ENCODE measurements around the gene CISD1.
"Not testable (repeated sequence)": the region's sequence is repeated elsewhere in the genome, so short reads cannot be mapped to it uniquely, and the experiment has no call there.

CISD1 gene
- 5.1 to 12.7 reads per million in 2 donors for total RNA-seq

DNA sequence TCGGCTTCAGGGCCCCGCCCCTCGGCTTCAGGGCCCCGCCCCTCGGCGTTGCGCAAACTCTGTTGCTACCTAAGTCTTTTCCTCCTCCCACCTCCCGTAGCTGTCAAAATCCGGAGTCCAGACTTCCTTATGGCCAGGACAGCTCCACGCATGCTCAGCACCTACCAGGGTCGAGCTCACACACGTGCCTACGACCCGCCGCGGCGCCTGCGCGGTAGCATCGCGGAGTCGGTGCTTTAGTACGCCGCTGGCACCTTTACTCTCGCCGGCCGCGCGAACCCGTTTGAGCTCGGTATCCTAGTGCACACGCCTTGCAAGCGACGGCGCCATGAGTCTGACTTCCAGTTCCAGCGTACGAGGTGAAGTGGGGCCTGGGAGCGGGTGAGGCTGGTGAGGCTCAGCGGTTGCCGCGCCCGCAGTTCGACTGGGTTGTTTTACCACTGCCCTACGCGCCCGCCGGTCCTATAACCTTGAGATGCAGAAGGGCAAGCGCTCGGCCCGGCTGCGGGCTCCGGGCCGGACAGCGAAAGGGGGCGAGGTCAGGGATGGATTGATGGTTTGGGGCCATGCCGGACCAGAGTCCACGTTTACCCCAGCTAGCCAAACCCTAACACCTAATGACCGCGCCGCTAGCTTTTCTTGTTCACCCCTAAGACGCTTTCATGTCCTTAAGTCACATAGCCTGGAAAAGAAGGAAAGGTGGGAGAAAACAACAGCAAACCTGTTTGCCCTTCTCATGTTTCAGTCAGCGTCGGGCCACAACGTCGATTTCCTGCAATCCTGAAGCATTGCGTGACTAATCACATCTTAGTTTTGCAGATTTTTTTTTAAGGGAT, at the start of gene CISD1:
Gene CISD1 (plus strand): TSS at position 217 of the 836 bp plus-strand sequence. CDS start 112 bp downstream, at position 329.
- DNase-seq: peak; percentile 88

DNA sequence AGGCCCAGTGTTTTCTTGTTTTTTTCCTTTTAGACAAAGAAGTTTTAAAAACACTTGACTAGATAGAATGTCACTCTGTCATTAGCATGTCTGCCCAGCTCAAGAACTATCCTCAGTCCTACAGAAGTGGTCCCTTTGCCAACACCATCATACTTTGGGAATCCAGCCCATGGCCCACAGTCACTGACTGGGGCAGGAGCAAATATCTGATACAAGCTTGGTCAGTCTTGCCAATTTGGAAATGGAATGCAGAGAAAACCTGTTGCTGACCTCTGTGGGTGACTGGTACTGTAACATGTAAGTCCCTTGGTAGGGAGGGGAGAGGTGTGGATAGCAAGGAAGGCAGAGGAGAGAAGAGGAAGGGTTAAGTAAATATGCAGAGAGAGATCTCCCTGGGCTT, 49.1 kb upstream of the CISD1 start:
- DNase-seq: no peak

DNA sequence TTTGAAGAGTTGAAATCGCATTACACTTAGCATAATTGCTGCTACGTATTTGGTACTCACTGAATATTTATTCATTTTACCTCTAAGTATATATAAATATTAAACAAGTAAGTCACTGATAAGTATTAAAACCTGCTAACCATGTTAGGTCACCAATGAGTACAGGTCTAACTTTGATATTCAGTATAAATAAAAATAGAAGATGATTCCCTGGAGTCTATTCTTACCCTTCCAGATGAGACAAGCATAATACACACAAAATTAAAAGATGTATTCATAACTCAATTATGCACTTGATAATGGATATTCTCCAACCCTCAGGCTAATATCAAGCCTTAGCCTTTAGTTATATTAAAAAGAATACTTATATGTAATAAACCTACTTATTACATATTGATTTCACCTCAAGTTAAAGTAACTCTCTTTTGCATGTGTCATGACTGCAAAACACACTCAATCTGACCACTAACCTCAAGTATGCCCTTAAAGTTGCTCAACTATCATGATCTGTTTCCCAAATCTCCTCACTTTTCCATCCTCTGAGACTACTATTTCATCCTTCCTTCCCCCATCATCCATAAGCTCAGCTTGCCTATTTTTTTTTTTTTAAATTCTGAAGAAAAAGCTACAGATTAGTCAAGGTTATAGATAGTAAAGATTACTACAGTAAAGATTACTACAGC, 48.1 kb upstream of the CISD1 start:
- DNase-seq: no peak

DNA sequence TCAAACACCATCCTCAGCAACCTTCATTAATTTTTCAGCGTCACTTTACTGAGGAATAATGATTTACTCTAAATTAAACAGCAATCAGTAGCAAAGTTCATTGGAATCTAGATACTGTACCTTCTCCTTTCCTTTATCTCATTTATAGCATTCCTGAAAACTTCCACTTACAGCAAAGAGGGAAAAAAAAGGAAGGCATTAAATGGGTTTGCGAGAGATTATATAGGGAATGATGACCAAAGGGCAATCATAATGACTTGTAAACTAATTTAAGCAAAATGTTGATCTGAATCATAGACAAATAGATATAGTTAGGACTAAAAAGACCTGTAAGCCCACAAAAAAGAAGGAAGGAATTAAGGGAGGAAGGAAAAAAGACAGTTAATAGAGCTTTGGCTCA, 43.3 kb upstream of the CISD1 start:
- DNase-seq: no peak

DNA sequence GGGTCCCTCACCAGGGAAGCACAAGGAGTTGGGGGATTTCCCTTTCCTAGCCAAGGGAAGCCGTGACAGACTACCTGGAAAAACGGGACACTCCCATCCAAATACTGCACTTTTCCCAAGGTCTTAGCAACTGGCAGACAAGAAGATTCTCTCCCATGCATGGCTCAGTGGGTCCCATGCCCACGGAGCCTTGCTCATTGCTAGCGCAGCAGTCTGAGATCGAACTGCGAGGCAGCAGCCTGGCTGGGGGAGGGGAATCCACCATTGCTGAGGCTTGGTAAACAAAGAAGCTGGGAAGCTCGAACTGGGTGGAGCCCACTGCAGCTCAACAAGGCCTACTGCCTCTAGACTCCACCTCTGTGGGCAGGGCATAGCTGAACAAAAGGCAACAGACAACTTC, 39.1 kb upstream of the CISD1 start:
- not testable (repeated sequence) for DNase-seq

DNA sequence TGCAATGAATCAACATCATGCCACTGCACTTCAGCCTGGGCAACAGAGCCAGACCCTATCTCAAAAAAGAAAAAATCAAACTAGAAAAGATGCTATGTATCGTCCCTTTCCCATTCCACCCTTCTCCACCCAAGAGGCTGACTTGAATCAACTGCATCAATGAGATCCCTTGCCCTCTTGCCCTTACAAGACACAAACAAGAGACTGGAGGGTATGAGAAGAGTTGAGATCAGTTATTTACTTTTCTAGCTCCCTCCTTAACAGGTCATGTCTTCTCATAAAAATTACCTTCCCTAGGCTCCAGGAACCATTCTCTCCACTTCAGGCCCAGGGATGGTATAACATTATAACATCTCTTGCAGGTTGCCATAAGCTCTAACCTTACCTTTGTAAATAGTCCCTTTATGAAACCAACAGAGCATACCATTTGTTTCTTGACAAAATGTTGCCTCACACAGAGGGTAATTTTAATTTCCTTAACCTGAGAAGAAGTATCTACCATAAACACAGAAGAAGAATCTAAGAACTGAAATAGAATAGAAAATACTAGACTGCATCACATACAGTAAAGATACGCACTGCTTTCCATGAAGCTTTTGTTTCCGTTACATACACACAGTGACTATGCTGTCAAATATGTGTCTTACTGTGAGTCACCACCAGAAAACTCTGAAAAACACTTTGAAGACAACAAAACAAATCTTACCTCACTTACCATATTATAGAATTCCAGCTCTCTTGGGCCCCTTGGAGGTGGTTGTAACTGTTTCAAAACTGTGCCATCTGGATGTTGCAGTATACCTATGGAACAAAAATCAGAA, 31.7 kb upstream of the CISD1 start:
- DNase-seq: no peak

DNA sequence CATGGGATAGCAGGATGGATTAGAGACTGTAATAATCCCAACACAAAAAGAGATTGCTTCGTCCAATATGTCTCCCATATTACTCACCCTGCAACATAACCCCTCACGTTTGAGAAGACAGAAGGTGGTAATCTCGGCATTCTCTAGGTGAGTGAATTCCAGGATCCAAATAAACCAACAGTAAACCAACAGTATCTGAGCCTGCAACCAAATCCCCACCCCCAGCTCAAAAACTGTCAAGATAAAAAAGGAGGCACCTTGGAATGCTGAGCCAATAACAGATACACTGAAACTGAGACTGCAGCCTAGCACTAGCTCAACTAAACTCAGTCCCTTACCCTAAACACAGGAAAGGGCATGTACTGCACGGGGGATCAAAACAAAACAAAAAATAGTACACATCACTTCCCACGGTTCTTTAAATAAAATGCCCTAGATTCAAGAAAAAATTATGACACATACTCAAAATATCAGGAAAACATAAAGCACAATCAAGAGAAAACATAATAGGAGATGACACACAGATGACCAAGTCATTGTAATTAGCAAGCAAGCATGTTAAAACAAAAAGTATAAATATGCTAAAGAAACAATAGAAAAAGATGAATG, 29.3 kb upstream of the CISD1 start:
- DNase-seq: no peak

DNA sequence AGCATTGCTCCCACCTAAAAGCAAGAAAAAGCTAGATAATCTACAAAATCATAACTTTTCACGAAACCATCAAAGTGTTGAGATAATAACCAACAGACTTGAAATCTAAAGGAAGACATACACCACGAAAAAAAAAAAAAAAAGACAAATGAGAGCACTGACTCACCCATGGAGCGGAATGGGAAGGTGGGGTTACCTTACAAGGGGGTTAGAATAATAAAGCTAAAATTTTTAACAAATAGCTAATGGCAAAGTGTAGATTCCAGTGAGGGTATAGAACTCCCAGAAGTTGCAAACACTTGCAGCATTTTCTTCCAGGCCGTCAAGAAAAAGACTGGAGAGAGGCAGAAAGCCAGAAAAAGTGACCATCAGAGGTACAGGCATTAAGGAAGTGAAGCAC, 28.4 kb upstream of the CISD1 start:
- no peak for DNase-seq

DNA sequence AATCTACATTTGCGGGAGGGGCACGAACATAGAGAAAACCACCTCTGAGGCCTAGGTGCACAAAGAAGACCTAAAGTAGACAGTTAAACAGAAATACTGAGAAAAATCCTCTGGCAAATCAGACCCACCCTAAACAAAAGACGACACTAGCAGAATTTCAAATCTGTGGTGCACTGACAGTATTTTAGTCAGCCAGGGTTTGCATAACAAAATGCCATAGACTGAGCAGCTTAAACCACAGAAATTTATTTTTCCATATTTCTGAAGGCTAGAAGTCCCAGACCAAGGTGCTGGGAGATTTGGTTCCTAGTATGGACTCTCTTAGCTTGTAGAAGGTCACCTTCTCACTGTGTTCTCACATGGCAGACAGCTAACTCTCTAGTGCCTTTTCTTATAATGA, 27.6 kb upstream of the CISD1 start:
- DNase-seq: no peak

DNA sequence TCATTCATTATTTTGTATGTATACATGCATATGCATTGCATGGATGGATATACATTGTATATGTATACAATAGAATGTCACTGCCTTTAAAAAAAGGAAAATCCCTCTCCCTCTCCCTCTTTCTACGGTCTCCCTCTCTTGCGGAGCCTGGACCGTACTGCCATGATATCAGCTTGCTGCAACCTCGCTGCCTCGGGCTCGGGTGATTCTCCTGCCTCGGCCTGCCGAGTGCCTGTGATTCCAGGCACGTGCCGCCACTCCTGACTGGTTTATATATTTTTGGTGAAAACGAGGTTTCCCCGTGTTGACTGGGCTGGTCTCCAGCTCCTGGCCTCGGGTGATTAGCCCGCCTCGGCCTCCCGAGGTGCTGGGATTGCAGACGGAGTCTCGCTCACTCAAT, 25.7 kb upstream of the CISD1 start:
- DNase-seq: no peak

DNA sequence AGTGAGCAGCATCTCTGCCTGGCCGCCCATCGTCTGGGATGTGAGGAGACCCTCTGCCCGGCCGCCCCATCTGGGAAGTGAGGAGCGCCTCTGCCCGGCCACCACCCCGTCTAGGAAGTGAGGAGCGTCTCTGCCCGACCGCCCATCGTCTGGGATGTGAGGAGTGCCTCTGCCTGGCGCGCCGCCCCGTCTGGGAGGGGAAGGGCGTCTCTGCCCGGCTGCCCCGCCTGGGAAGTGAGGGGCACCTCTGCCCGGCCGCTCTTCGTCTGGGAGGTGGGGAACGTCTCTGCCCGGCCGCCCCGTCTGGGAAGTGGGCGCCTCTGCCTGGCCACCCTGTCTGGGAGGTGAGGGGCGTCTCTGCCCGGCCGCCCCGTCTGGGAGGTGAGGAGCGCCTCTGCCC, 25.2 kb upstream of the CISD1 start:
- DNase-seq: not testable (repeated sequence)

DNA sequence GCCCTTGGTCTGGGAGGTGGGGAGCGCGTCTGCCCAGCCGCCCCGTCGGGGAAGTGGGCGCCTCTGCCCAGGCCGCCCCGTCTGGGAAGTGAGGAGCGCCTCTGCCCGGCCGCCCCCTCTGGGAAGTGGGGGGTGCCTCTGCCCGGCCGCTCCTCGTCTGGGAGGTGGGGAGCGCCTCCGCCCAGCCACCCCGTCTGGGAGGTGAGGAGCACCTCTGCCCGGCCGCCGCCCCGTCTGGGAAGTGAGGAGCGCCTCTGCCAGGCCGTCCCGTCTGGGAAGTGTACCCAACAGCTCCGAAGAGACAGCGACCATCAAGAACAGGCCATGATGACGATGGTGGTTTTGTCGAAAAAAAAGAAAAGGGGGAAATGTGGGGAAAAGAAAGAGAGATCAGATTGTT, 24.7 kb upstream of the CISD1 start:
- not testable (repeated sequence) for DNase-seq

DNA sequence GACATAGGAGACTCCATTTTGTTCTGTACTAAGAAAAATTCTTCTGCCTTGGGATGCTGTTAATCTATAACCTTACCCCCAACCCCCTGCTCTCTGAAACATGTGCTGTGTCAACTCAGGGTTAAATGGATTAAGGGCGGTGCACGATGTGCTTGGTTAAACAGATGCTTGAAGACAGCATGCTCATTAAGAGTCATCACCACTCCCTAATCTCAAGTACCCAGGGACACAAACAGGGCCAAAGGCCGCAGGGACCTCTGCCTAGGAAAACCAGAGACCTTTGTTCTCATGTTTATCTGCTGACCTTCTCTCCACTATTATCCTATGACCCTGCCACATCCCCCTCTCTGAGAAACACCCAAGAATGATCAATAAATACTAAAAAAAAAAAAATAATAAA, 24.3 kb upstream of the CISD1 start:
- DNase-seq: not testable (repeated sequence)

DNA sequence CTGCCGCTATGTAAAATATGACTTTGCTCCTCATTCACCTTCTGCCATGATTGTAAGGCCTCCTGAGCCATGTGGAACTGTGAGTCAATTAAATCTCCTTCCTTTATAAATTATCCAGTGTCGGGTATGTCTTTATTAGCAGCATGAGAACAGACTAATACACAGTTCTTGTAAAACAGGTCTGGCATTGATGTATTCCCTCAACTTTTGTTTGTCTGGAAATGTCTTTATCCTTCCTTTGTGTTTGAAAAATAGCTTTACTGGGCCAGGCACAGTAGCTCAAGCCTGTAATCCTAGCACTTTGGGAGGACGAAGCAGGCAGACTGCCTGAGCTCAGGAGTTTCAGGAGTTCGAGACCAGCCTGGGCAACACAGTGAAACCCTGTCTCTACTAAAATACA, 15.8 kb upstream of the CISD1 start:
- no peak for DNase-seq

DNA sequence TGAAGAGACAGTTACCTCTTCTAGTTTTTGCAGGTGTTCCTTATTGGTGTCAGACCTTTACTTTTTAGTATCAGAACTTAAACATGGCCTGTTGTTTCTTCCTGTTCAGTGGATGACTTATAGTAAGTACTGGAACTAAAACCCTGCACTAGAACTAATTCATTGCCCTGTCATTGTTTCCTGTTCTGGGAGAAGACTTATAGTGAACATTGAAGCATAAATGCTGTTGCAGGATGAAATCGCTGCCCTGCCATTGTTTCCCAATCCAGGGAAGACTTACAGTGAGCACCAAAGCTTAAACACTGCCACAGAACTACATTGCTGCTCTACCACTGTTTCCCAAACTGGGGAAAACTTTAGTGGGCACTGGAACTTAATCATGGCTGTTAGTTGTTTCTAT, 14.3 kb upstream of the CISD1 start:
- no peak for DNase-seq

DNA sequence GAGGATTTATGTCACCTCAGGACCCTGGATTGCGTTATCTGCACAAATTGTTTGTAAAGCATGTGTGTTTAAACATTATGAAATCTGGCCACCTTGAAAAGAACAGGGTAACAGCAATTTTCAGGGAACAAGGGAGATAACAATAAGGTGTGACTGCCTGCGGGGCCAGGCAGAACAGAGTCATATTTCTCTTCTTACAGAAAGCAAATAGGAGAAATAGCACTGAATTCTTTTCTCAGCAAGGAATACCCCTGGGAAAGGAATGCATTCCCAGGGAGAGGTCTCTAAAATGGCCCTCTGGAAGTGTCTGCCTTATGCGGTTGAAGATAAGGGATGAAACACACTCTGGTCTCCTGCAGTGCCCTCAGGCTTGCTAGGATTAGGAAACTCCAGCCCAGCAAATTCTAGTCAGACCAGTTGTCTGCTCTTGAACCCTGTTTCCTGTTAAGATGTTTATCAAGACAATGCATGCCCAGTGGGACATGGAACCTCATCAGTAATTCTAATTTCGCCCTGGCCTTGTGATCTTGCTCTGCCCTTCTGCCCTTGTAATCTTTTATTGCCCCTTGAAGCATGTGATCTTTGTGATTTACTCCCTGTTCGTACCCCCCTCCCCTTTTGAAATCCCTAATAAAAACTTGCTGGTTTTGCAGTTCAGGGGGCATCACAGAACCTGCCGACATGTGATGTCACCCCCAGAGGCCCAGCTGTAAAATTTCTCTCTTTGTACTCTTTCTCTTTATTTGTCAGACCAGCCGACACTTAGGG, 12.8 kb upstream of the CISD1 start:
- DNase-seq: not testable (repeated sequence)

DNA sequence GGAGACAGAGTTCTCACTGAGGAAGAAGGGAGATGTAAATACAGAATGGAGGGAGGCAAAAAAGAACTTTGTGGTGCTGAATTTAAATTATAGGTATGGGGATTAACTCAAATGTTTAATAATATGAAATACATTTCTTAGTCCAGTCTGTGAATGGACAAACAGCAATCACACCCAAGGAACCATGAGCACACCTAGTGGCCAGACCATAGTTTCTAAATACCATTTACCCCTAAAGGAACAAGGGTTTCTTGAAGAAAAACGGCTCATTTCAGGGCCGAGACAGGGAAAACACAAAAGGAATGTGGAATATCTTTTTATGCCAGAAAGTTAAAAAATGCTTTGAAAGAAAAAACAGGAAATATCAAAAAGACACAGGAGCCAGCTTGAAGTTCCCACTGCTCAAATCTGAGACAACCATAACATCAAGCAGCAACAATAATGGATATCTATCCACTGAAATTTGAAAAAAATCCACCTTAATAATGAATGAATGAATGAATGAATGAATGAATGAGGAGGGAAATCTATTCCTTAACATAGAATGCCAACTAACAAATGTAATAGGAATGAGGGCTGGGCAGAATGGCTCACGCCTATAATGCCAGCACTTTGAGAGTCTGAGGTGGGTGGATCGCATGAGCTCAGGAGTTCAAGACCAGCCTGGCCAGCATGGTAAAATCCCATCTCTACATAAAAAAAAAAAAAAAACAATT, 9.8 kb upstream of the CISD1 start:
- no peak for DNase-seq

DNA sequence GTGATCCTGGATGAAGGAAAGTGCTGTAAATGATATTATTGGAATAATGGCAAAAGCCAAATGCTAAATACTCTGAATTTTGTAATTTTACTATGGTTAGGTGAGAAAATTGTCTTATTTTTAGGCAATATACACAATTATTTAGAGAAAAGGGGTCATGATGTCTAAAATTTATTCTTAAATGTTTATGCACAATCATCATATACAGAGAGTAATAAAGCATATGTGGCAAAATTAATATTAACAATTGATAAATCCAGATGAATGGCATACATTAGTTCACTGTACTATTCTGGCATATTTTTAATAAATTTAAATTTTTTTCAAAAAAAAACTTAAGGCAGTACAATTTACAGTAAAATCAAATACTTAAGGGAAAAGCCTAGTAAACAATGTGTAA, 8.6 kb upstream of the CISD1 start:
- DNase-seq: no peak

DNA sequence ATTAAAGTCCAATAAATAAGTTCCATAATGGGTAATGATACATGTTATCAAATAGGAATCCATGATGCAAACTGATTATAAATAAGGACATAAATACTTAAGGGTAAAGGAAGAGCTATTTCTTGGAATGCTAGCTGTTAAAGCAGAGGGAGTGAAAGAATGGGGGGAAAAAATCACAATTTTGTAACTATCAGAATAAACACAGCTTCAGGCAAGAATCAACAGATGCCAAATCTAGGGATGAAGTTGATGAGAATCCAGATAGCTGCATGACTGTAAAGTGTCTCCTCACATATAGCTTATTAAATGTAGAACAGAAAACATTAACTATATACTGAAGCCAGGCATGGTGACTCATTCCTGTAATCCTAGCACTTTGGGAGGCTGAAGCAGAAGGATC, 6.2 kb upstream of the CISD1 start:
- DNase-seq: no peak

DNA sequence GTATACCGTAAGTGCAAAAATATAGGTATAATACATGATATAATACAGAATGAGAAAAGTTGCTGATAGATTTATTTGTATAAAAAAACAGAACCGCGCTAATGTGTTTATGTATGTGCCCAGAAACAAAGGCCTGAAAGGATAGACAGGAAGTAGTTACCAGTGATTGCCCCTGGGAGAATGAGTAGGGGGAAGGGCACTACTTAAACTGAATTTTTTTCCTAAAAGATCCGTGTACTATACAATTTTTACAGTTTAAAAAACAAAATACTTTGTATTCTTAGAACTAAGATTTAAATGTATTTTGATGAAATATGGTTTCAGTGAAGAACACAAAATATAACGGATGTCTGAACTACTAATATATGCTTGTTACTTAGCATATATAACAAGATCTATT, 4.2 kb upstream of the CISD1 start:
- DNase-seq: no peak

DNA sequence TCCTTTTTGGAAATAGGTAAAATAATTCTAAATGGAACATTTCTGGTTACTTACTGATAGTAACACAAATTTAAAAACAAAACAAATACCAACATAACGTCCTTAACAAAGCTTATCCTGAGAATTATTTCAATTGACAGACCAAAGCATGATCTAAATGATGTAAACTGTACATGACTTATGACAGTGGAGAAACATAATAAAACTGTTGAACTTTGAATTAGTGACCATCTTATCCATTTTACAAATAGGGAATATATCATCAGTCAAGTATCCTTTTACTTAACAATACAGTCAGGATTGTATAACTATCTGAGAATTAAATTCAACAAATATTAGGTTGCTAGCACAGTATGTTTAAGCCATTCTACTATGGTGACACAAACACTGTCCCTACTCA, 3.7 kb upstream of the CISD1 start:
- no peak for DNase-seq

Data from T-helper 9 cell (primary cell).